NK-92 treated with Interleukin-12 subunit alpha and Interleukin-12 subunit beta, amount 100 ng/mL, for 24 hours (cell line): ENCODE measurements around the gene RPUSD1.
A peak's percentile ranks its signal among the peaks of the same experiment; 100 is the strongest.

Experiments used
- DNase-seq: peaks from one replicate; lab custom pipeline; 2025; lab: John Stamatoyannopoulos, UW

Gene RPUSD1

GRCh38 chr16:799111-799947, 11.1 kb upstream of the RPUSD1 start:
- no peak for DNase-seq

GRCh38 chr16:798666-799065, 10.5 kb upstream of the RPUSD1 start:
- no peak for DNase-seq

- no peak for DNase-seq
Observed at GRCh38 chr16:797686-798085, 9.5 kb upstream of the RPUSD1 start.

GRCh38 chr16:797120-797420, 8.9 kb upstream of the RPUSD1 start:
- no peak for DNase-seq

- no peak for DNase-seq
Observed at GRCh38 chr16:796296-797119, 8.3 kb upstream of the RPUSD1 start.

GRCh38 chr16:795580-796229, 7.5 kb upstream of the RPUSD1 start:
- DNase-seq = no peak

GRCh38 chr16:794853-795466, 6.8 kb upstream of the RPUSD1 start:
- DNase-seq = no peak

- no peak for DNase-seq
Observed at GRCh38 chr16:794091-794822, 6.1 kb upstream of the RPUSD1 start.

GRCh38 chr16:793414-793813, 5.2 kb upstream of the RPUSD1 start:
- no peak for DNase-seq

- DNase-seq = no peak
Observed at GRCh38 chr16:792221-792995, 4.2 kb upstream of the RPUSD1 start.

GRCh38 chr16:791131-791530, 3.0 kb upstream of the RPUSD1 start:
- DNase-seq = no peak

- DNase-seq = no peak
Observed at GRCh38 chr16:790086-790485, 1.9 kb upstream of the RPUSD1 start.

GRCh38 chr16:789191-789850, 1.1 kb upstream of the RPUSD1 start:
- DNase-seq = no peak

GRCh38 chr16:788399-789126, 382 bp upstream of the RPUSD1 start, which contains the start of gene CHTF18:
TSS of gene CHTF18 (plus strand) at chr16:788620. CDS start at chr16:788685, 65 bp downstream.
- peak; percentile 86 for DNase-seq

- DNase-seq = no peak
Observed at GRCh38 chr16:787321-787966, 737 bp downstream of the RPUSD1 start.

GRCh38 chr16:785563-786535, 2.3 kb downstream of the RPUSD1 start:
- no peak for DNase-seq

GRCh38 chr16:784431-784830, 3.8 kb downstream of the RPUSD1 start:
- DNase-seq = no peak
